Progenitor cell of endocrine pancreas (in vitro differentiated cells): ENCODE data around the gene PDRG1. TPM values are rescaled to one million over a fixed set of nuclear protein-coding genes. Genes with fewer than 3 reads are reported as not detected.

Experiments used
- DNase-seq: peaks from one replicate; pipeline ENCODE4 v3.0.0; 2021; ENCODE audit warnings: low spot score; ENCODE audit not compliant: unreplicated experiment
- H3K27ac Mint-ChIP-seq: 2 replicates; pipeline ENCODE4 v1.8.0; 2021; ENCODE audit warnings: mild to moderate bottlenecking, moderate library complexity, mixed read lengths
- H3K27me3 Mint-ChIP-seq: 2 replicates; pipeline ENCODE4 v1.8.0; 2021; ENCODE audit warnings: mixed read lengths
- H3K36me3 Mint-ChIP-seq: 2 replicates; pipeline ENCODE4 v1.8.0; 2022; ENCODE audit warnings: mixed read lengths; ENCODE audit not compliant: insufficient read depth
- H3K4me1 Mint-ChIP-seq: 2 replicates; pipeline ENCODE4 v1.8.0; 2021; ENCODE audit warnings: low read depth, mixed read lengths
- H3K4me3 Mint-ChIP-seq: 2 replicates; pipeline ENCODE4 v1.8.0; 2021; ENCODE audit warnings: low read depth, mild to moderate bottlenecking, moderate library complexity, mixed read lengths
- H3K9me3 Mint-ChIP-seq: 2 replicates; pipeline ENCODE4 v1.8.0; 2021; ENCODE audit warnings: low read depth, mixed read lengths
- CTCF ChIP-seq: fragments of 200-600 bp; sonication (generic); IDR thresholded peaks from one replicate; pipeline ENCODE4 v1.5.0; 2021; ENCODE audit warnings: antibody characterized with exemption, mild to moderate bottlenecking; ENCODE audit not compliant: unreplicated experiment
- total RNA-seq: library from RNA; stranded (reverse); gene quantifications from 2 replicates; pipeline ENCODE4 v1.2.1, GENCODE V29; 2021

PDRG1 gene
- total RNA-seq, 1 donor from 2014 or later, result 23.6 TPM

- H3K4me1 Mint-ChIP-seq, result peaks cover 2% of the 10 kb centered on the region
- no peaks in the 10 kb centered on the region for H3K9me3 Mint-ChIP-seq
- no peak overlapping the region for H3K27ac Mint-ChIP-seq
- no peak for TF ChIP-seq CTCF
- no peaks in the 10 kb centered on the region for H3K36me3 Mint-ChIP-seq
- no peak overlapping the region for H3K4me3 Mint-ChIP-seq
- no peak for DNase-seq
- H3K27me3 Mint-ChIP-seq, result peaks cover 31% of the 10 kb centered on the region
These were observed 25.4 kb downstream of the PDRG1 start for GRCh38 chr20:31926493-31926892.

- peaks cover 2% of the 10 kb centered on the region for H3K4me1 Mint-ChIP-seq
- H3K4me3 Mint-ChIP-seq, result no peak overlapping the region
- H3K27ac Mint-ChIP-seq, result no peak overlapping the region
- no peaks in the 10 kb centered on the region for H3K36me3 Mint-ChIP-seq
- no peaks in the 10 kb centered on the region for H3K9me3 Mint-ChIP-seq
- DNase-seq, result no peak
- peaks cover 24% of the 10 kb centered on the region for H3K27me3 Mint-ChIP-seq
- TF ChIP-seq CTCF, result no peak
These were observed 26.2 kb downstream of the PDRG1 start for GRCh38 chr20:31925631-31926030.

DNA sequence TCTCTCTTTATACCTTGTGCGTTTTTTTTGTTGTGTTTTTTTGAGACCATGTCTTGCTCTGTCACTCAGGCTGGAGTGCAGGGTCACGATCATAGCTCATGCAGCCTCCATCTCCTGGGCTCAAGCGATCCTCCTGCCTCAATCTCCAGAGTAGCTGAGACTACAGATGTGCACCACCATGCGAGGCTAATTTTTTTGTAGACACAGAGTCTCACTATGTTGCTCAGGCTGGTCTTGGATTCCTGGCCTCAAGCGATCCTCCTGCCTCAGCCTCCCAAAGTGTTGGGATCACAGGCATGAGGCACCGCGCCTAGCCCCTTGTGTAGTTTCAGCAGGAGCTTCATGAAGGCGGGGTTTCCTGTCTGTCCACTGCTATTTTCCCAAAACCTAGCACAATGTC is 27.3 kb downstream of the PDRG1 start:
- no peak for DNase-seq
- peaks cover 26% of the 10 kb centered on the region for H3K27me3 Mint-ChIP-seq
- no peaks in the 10 kb centered on the region for H3K36me3 Mint-ChIP-seq
- TF ChIP-seq CTCF, result no peak
- no peak overlapping the region for H3K4me3 Mint-ChIP-seq
- H3K27ac Mint-ChIP-seq, result no peak overlapping the region
- H3K9me3 Mint-ChIP-seq, result no peaks in the 10 kb centered on the region
- H3K4me1 Mint-ChIP-seq, result peaks cover 2% of the 10 kb centered on the region

- peaks cover 2% of the 10 kb centered on the region for H3K4me1 Mint-ChIP-seq
- DNase-seq, result no peak
- H3K36me3 Mint-ChIP-seq, result no peaks in the 10 kb centered on the region
- H3K4me3 Mint-ChIP-seq, result no peak overlapping the region
- no peaks in the 10 kb centered on the region for H3K9me3 Mint-ChIP-seq
- peaks cover 26% of the 10 kb centered on the region for H3K27me3 Mint-ChIP-seq
- no peak overlapping the region for H3K27ac Mint-ChIP-seq
- no peak for TF ChIP-seq CTCF
These were observed 28.2 kb downstream of the PDRG1 start for GRCh38 chr20:31923388-31924331.

DNA sequence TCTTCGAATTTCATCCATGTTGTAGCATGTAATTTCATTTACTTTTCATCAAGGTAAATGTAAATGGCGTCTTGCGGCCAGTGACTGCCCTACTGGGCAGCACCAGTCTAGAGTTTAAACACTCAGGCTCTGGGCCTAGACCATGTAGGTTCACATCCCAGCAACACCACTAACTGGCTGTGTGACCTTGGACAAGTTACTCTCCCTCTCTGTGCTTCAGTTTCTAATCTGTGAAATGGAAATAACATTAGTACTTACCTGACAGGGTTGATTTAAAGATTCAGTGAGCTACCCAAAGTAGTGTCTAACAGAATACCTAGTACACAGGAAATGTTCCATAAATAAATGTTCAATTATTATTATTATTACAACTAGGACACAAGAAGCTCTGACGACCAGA is 29.3 kb downstream of the PDRG1 start:
- TF ChIP-seq CTCF, result no peak
- DNase-seq, result no peak
- peaks cover 3% of the 10 kb centered on the region for H3K4me1 Mint-ChIP-seq
- H3K27ac Mint-ChIP-seq, result no peak overlapping the region
- peaks cover 33% of the 10 kb centered on the region for H3K27me3 Mint-ChIP-seq
- H3K4me3 Mint-ChIP-seq, result no peak overlapping the region
- H3K36me3 Mint-ChIP-seq, result no peaks in the 10 kb centered on the region
- H3K9me3 Mint-ChIP-seq, result no peaks in the 10 kb centered on the region
